Neural crest cell (in vitro differentiated cells): ENCODE results near the gene PARVA. TPM values are rescaled to one million over a fixed set of nuclear protein-coding genes. Genes with fewer than 3 reads are reported as not detected.

Experiments
- DNase-seq: peaks from one replicate; pipeline ENCODE4 v3.0.0; 2021; ENCODE audit warnings: low read depth, mixed read lengths, low spot score
- H3K27ac Mint-ChIP-seq: one replicate; pipeline ENCODE4 v1.8.0; 2021; ENCODE audit warnings: mild to moderate bottlenecking, mixed read lengths; ENCODE audit not compliant: unreplicated experiment
- H3K27me3 Mint-ChIP-seq: 2 replicates; pipeline ENCODE4 v1.8.0; 2021; ENCODE audit warnings: low read depth, mild to moderate bottlenecking, mixed read lengths
- H3K36me3 Mint-ChIP-seq: 2 replicates; pipeline ENCODE4 v1.8.0; 2021; ENCODE audit warnings: low read depth, mild to moderate bottlenecking, mixed read lengths
- H3K4me1 Mint-ChIP-seq: 2 replicates; pipeline ENCODE4 v1.8.0; 2021; ENCODE audit warnings: mixed read lengths
- H3K4me3 Mint-ChIP-seq: one replicate; pipeline ENCODE4 v1.8.0; 2021; ENCODE audit warnings: mild to moderate bottlenecking, mixed read lengths
- H3K9me3 Mint-ChIP-seq: 2 replicates; pipeline ENCODE4 v1.8.0; 2021; ENCODE audit warnings: mixed read lengths
- CTCF ChIP-seq: fragments of 200-600 bp; sonication (generic); conservative IDR thresholded peaks from 2 replicates; pipeline ENCODE4 v1.5.0; 2021; ENCODE audit warnings: antibody characterized with exemption, mild to moderate bottlenecking
- total RNA-seq: library from RNA; stranded (reverse); gene quantifications from 2 replicates; pipeline ENCODE4 v1.2.1, GENCODE V29; 2021

Gene PARVA
- total RNA-seq, 1 donor from 2014 or later, result 36.2 TPM

DNA sequence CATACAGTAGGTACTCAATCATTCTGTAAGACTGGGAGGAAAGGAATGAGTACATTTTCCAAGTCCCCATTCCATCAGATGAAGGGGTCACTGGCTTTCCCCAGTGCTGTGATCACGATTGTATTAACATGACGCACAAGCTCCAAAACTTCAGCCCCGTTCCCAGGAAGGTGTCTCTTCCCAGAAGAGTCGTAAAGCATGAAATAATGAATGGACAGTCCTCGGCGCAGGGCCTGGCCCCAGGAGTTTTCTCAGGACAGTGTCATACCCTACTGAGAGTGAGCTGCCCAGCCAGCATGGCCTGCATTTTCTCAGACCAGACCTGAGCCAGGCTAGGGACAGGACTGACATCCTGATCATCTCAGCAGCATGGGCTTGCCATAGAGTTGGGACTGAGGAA is 80.7 kb downstream of the PARVA start:
- TF ChIP-seq CTCF, result no peak
- Mint-ChIP-seq H3K27ac (no peak overlapping the region), H3K4me3 (no peak overlapping the region), H3K27me3 (no peaks in the 10 kb centered on the region), H3K36me3 (no peaks in the 10 kb centered on the region), H3K9me3 (no peaks in the 10 kb centered on the region), H3K4me1 (peaks cover 33% of the 10 kb centered on the region)
- DNase-seq, result no peak

- H3K4me1 Mint-ChIP-seq, result peaks cover 29% of the 10 kb centered on the region
- no peaks in the 10 kb centered on the region for H3K27me3 Mint-ChIP-seq
- no peak for TF ChIP-seq CTCF
- no peak overlapping the region for H3K4me3 Mint-ChIP-seq
- no peak for DNase-seq
- no peak overlapping the region for H3K27ac Mint-ChIP-seq
- H3K36me3 Mint-ChIP-seq, result peaks cover 3% of the 10 kb centered on the region
- peaks cover 2% of the 10 kb centered on the region for H3K9me3 Mint-ChIP-seq
Measured at GRCh38 chr11:12459374-12459773, 82.0 kb downstream of the PARVA start.

DNA sequence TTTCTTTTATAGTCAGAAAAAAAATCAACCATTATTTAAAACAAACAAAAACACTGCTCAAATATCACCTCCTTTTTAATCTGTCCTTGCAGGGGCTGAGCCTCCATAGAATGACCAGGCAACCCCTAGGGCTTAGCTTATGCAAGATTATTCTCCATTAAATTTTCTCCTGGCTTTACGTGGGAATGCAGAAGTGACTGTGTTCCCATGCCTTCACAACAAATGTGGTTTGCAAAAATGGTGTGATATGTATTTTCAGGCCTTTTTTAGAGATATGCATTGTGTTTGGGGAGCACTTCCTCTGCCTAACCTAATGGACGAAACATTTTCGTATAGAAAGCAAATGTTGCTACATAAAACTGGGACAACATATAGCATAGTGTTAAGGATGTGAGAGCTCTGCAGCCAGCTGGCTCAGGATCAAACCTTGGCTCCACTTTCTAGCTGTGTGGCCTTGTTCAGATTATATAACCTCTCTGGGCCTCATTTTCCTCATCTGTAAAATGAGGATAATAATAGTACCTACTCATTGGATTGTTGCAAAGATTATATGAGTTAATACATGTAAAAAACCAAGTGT is 82.6 kb downstream of the PARVA start:
- DNase-seq, result no peak
- TF ChIP-seq CTCF, result no peak
- no peak overlapping the region for H3K4me3 Mint-ChIP-seq
- no peak overlapping the region for H3K27ac Mint-ChIP-seq
- peaks cover 3% of the 10 kb centered on the region for H3K36me3 Mint-ChIP-seq
- peaks cover 4% of the 10 kb centered on the region for H3K9me3 Mint-ChIP-seq
- peaks cover 29% of the 10 kb centered on the region for H3K4me1 Mint-ChIP-seq
- H3K27me3 Mint-ChIP-seq, result no peaks in the 10 kb centered on the region

- DNase-seq, result no peak
- peaks cover 29% of the 10 kb centered on the region for H3K4me1 Mint-ChIP-seq
- TF ChIP-seq CTCF, result no peak
- no peak overlapping the region for H3K27ac Mint-ChIP-seq
- H3K36me3 Mint-ChIP-seq, result peaks cover 3% of the 10 kb centered on the region
- no peak overlapping the region for H3K4me3 Mint-ChIP-seq
- H3K9me3 Mint-ChIP-seq, result peaks cover 4% of the 10 kb centered on the region
- no peaks in the 10 kb centered on the region for H3K27me3 Mint-ChIP-seq
Measured at GRCh38 chr11:12460466-12460865, 83.1 kb downstream of the PARVA start.

- no peak for TF ChIP-seq CTCF
- DNase-seq, result no peak
- H3K36me3 Mint-ChIP-seq, result peaks cover 3% of the 10 kb centered on the region
- H3K4me3 Mint-ChIP-seq, result no peak overlapping the region
- no peak overlapping the region for H3K27ac Mint-ChIP-seq
- H3K9me3 Mint-ChIP-seq, result peaks cover 4% of the 10 kb centered on the region
- no peaks in the 10 kb centered on the region for H3K27me3 Mint-ChIP-seq
- peaks cover 27% of the 10 kb centered on the region for H3K4me1 Mint-ChIP-seq
Measured at GRCh38 chr11:12461516-12461915, 84.1 kb downstream of the PARVA start.
